GM21390 (cell line): ENCODE data around the gene MALAT1.
A peak's percentile ranks its signal among the peaks of the same experiment; 100 is the strongest.
"Not testable (repeated sequence)": the region's sequence is repeated elsewhere in the genome, so short reads cannot be mapped to it uniquely, and the experiment has no call there.

Experiments
- ATAC-seq: cut with Tn5 transposase; IDR thresholded peaks from one replicate; pipeline ENCODE4 v1.9.1; 2021; ENCODE audit not compliant: unreplicated experiment

MALAT1 gene

DNA sequence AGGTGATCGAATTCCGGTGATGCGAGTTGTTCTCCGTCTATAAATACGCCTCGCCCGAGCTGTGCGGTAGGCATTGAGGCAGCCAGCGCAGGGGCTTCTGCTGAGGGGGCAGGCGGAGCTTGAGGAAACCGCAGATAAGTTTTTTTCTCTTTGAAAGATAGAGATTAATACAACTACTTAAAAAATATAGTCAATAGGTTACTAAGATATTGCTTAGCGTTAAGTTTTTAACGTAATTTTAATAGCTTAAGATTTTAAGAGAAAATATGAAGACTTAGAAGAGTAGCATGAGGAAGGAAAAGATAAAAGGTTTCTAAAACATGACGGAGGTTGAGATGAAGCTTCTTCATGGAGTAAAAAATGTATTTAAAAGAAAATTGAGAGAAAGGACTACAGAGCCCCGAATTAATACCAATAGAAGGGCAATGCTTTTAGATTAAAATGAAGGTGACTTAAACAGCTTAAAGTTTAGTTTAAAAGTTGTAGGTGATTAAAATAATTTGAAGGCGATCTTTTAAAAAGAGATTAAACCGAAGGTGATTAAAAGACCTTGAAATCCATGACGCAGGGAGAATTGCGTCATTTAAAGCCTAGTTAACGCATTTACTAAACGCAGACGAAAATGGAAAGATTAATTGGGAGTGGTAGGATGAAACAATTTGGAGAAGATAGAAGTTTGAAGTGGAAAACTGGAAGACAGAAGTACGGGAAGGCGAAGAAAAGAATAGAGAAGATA, at the start of gene MALAT1:
TSS of gene MALAT1 (plus strand) at position 69 of the 736 bp plus-strand sequence.
- no peak for ATAC-seq

GRCh38 chr11:65451301-65451700, 47.5 kb upstream of the MALAT1 start:
- ATAC-seq = not testable (repeated sequence)

GRCh38 chr11:65452259-65452658, 46.6 kb upstream of the MALAT1 start:
- ATAC-seq = not testable (repeated sequence)

GRCh38 chr11:65452806-65453490, 45.9 kb upstream of the MALAT1 start:
- ATAC-seq = no peak

DNA sequence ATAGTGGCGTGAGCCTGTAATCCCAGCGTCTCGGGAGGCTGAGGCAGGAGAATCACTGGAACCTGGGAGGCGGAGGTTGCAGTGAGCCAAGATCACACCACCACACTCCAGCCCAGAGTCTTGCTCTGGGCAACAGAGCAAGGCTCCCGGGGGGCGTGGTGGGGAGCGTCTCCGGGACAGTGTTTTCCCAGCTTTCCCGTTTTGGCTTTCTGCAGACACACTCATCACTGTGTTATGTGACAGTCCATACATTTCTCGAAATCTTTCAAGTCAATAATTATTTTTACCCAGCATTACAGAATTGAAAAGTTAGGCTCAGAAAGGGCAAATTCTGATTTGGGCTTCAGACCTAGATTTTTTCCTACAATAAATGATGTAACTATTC, 44.5 kb upstream of the MALAT1 start:
- no peak for ATAC-seq

DNA sequence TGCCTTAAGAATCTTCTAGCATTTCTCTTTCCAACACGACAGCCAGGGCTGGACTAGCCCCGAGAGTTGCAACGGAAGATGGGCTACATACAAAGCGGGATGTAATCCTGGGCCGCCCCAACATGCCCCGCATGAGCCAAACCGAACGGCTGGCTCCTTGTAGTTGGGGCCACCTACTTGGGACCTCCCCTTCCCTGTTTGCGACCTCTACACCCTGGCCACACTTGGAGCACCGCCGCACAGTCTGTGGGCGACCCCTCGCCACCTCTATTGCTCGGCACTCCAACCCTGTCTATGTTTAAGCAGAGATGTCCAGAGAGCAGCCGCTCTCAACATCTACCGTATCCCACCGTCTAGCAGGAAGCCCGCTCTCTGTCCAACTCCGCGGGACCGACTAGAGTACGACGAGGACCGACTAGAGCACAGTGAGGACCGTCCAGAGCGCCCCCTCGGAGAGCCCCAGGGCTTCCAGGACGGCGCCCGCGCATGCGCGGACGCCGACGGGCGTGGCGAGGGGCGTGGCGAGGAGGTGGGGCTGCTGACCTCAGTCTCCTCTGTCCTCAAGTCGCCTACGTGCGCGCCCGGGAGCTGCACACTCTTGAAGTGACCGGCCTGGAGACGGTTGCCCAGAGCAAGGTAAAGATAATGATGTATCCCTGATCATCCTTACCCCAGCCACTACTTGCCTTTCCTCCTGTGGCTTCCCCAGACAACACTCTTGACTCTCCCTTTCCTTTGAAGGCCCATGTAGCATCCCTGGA, 44.0 kb upstream of the MALAT1 start:
- ATAC-seq = peak; percentile 91

DNA sequence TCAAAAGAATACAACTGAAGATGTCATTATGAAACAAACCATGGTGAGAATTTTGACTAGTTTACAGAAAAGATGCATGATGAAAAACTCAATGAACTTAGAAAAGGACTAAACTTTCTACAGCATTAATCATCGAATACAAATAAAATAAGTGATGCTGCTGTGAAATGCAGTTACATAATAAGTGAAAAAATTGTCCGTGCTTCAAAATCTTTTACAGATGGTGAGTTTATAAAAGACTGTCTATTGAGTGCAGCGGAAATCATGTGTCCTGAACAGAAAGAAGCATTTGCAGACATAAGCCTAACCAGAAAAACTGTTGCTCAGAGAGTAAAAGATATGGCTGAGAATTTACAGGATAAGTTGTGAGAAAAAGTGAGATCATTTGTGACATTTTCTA, 42.4 kb upstream of the MALAT1 start:
- no peak for ATAC-seq

DNA sequence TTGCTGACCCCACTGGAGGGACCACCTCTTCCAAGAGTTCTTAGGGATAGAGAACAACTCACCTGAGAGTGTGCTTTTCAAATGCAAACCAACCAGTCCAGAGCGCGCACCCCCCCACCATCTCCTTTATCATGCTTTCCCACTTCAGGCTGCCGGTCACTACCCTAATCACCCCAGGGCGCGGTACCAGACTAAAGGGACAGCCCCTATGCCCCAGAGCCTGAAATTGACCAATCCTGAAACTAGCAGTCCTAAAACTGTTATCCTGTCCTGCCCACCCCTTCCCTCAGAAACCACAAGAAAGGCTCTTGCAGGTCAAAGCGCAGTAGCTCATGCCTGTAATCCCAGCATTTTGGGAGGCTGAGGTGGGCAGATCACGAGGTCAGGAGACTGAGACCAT, 39.3 kb upstream of the MALAT1 start:
- no peak for ATAC-seq

DNA sequence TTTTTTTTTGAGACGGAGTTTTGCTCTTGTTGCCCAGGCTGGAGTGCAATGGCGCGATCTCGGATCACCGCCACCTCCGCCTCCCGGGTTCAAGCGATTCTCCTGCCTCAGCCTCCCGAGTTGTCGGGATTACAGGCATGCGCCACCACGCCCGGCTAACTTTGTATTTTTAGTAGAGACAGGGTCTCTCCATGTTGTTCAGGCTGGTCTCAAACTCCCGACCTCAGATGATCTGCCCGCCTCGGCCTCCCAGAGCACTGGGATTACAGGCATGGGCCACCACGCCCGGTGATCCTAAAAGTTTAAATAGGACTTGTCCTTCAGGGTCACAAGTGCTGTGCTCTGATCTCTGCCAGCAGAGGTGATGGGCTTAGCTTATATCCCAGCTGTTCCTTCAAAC, 33.4 kb upstream of the MALAT1 start:
- not testable (repeated sequence) for ATAC-seq

GRCh38 chr11:65467306-65467705, 31.5 kb upstream of the MALAT1 start:
- ATAC-seq = not testable (repeated sequence)

GRCh38 chr11:65468874-65469333, 29.9 kb upstream of the MALAT1 start:
- peak; percentile 56 for ATAC-seq

DNA sequence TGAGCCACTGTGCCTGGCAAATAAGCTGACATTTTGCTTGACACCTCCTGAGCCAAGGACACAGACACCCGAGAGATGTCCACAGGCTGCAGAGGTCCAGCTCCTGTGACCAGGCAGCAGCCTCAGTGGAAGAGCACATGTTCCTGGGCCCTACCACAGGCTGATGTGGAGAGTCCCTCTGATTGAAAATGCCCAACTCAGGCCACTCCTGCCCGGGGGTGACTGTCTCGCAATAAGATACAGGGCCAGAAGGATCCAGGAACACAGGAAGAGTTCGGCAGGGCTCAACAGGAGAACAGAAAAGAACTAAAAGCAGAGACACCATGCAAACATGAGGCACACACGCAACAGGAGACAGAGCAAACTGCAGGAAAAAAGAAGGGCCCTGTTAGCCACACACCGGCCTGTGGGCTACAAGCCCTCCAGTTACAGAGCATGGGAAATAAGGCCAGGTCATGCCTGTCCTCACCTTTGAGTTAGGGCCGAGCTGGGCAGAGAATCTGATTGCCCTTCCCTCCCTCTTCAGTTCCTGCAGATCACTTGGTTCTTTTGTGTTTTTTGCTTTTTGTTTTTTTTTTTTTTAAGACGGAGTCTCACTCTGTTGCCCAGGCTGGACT, 28.3 kb upstream of the MALAT1 start:
- no peak for ATAC-seq

DNA sequence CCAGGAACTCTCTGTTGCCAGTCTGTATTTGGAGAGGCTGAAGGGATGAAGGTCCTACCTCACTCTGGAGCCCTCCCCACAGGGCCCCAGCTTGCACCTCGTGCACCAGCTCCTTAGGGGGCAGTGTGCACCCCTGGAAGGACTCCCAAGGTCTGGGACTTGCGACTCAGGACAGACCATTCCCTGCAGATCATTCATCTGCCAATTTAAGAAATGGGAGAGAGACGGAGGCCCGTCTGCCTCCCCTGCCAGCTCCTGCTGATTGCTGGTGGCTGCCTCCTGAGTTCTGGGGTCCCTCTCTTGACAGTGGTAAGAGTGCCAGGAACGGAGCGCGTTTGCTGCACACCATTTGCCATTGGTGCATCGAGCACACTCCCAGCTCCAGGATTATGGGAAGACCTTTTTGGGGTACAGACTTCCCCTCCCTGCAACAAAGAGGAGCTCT, 27.4 kb upstream of the MALAT1 start:
- no peak for ATAC-seq

DNA sequence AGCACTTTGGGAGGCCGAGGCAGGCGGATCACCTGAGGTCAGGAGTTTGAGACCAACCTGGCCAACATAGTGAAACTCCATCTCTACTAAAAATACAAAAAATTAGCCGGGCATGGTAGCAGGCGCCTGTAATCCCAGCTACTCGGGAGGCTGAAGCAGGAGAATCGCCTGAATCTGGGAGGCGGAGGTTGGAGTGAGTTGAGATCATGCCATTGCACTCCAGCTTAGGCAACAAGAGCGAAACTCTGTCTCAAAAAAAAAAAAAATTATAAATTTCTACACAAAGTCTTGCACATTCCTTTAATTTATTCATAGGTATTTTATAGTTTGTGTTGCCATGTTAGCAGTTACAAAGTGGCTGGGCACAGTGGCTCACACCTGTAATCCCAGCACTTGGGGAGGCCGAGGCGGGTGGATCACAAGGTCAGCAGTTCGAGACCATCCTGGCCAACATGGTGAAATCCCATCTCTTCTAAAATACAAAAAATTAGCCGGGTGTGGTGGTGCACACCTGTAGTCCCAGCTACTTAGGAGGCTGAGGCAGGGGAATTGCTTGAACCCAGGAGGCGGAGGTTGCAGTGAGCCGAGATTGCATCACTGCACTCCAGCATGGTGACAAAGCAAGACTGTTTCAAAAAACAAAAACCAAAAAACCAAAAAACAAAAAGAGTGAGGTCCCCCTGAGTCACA, 26.1 kb upstream of the MALAT1 start:
- not testable (repeated sequence) for ATAC-seq

DNA sequence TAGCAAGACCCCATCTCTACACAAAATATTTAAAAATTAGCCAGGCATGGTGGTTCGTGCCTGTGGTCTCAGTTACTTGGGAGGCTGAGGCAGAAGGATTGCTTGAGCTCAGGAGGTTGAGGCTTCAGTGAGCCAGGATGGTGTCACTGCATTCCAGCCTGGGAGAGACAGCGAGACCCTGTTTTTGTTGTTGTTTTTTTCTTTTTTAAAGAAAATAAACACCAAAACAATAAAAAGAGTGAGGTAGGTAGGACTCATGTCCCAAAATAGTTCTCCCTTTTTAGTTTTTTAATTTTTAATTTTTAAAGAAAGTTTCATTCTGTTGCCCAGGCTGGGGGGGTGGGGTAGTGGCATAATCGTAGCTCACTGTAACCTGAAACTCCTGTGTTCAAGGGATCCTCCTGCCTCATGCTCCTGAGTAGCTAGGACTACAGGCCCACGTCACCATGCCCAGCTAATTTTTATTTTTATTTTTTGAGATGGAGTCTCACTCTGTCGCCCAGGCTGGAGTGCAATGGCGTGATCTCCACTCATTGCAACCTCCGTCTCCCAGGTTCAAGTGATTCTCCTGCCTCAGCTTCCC, 25.5 kb upstream of the MALAT1 start:
- no peak for ATAC-seq

DNA sequence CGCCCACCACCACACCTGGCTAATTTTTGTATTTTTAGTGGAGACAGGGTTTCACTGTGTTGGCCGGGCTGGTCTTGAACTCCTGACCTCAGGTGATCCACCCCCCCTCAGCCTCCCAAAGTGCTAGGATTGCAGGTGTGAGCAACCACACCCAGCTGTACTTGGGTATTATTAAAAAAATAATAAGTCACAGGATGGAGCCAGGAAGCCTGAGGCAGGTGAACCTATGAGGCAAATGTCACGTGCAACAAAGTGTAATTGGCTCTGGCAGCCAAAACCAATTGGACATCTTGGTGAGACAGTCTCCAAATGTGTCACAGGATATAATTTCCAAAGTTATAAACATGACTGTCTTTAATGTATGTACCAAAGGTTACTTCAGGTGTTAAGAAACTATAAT, 24.0 kb upstream of the MALAT1 start:
- ATAC-seq = no peak

- ATAC-seq = no peak
These were observed 22.2 kb upstream of the MALAT1 start for GRCh38 chr11:65476632-65477148.

GRCh38 chr11:65477149-65477965, 21.5 kb upstream of the MALAT1 start:
- peak; percentile 75 for ATAC-seq
